Retina (tissue), 1 donor: ENCODE results near the gene PSMA7.

Source experiments
- DNase-seq: peaks from one replicate; pipeline ENCODE4 v3.0.0-alpha.2; 2016

PSMA7 gene

DNA sequence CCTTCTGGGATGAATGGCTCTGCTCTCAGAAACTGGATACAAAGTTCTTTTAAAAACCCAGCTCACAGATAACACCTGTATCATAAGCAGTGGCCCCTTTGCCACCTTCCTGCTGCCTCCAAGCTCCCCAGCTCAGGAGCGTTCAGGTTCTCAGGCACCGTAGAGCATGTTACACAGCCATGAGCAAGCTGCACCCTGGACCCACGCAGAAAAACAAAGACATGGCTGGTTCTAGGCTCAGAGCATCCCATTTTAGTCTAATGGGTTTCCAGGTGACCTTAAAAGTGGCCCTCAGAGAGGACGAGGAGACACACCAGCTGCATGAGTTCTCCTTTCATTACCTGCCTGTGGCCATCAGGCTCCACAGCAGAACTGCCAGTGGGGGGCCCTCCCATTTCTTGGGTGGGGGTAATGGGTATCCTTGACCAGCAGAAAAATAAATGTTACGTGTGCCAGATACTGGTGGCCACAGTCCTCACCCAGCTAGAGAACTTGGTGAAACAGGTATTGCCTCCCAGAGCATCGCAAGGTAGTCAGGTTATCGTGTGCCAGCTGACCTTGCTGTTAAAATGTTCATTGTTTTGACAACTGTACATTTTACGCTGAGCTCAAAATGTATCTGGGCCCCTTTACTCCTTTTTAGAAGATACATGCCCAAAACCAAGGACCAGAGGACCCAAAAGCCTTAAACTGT is 7.5 kb downstream of the PSMA7 start:
- no peak for DNase-seq

DNA sequence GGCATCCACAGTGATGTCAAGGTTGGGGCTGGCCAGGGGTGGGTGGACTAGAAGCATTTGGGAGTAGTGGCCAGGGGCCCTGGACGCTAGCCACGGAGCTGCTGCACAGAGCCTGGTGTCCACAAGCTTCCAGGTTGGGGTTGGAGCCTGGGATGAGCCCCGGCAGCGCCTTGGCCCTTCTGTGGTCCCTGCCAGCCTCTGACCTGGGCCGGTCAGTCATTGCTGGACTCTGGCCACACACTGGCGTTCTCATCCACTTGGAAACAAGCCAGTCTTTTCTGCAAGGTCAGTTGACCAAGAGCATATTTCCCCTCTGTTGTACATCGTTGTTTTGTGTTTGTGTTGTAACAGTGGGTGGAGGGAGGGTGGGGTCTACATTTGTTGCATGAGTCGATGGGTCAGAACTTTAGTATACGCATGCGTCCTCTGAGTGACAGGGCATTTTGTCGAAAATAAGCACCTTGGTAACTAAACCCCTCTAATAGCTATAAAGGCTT is 8.4 kb downstream of the PSMA7 start:
- DNase-seq: no peak

DNA sequence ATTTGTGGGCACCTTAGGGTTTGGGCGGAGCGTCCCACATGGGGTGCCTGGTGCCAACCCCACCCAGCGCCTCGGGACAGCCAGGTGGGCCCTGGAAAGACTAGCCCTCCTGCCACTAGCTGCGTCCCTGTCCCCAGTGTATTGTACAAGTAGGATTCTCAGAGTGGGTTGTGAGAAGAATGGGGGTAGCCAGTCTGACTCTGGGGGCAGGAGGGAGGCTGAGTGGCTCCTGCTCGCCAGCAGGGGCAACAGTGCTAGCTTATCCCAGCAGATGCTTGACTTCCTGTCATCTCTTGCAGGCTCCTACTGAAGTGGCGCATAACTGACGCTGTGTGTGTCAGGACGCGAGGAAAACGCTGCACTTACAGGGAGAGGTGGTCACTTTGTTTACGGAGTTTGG is 9.3 kb downstream of the PSMA7 start:
- no peak for DNase-seq

DNA sequence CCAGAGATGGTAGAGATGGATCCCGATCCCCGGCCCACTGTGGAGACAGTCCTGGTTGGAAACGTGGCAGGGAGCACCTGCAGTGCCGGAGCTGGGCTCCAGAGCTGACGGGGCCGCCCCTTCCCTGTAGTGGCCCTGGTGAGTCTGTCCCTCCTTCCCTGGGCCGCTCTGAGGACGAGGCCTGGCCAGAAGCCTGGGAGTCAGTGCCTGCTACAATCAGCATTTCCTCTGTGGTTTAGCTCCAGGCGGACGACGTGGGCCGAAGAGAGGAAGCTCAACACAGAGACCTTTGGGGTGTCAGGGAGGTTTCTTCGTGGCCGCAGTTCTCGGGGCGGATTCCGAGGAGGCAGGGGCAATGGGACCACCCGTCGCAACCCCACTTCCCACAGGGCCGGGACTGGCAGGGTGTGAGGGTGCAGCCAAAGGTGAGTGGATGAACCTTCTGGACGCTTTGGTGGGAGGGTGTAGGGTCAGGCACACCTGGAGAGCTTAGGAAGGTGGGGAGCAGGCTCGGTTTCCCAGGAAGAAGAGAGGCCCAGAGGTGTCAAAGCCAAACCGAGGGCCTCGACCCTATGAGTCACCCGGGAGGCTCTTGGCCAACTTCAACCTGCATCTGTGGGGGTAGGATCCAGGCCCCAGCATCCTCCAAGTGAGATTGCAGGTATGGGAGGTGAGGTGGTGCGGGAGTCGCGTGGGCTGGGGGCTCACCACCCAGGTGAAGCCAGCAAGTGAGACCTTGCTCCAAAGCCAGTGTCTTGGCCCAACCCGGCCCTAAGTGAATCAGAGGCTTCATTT is 9.9 kb downstream of the PSMA7 start:
- no peak for DNase-seq

DNA sequence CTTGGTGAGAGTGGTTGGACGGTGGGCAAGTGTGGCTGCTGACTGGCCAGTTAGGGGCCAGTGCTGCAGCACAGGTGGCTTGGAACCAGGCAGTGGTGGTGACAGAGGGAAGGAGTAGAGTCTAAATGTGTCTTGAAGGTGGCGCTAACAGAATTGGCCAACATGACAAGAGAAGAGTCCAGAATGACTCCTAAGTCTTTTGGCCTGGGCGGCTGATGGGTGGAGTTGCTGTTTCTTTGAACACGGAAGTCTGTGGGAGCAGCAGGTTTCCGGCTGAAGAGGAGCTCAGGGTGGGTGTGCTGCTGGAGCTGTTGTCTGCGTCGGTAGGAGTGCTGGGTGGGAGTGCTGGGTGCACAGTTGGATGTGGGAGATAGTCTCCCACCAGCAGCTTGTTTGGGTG is 10.8 kb downstream of the PSMA7 start:
- DNase-seq: no peak

DNA sequence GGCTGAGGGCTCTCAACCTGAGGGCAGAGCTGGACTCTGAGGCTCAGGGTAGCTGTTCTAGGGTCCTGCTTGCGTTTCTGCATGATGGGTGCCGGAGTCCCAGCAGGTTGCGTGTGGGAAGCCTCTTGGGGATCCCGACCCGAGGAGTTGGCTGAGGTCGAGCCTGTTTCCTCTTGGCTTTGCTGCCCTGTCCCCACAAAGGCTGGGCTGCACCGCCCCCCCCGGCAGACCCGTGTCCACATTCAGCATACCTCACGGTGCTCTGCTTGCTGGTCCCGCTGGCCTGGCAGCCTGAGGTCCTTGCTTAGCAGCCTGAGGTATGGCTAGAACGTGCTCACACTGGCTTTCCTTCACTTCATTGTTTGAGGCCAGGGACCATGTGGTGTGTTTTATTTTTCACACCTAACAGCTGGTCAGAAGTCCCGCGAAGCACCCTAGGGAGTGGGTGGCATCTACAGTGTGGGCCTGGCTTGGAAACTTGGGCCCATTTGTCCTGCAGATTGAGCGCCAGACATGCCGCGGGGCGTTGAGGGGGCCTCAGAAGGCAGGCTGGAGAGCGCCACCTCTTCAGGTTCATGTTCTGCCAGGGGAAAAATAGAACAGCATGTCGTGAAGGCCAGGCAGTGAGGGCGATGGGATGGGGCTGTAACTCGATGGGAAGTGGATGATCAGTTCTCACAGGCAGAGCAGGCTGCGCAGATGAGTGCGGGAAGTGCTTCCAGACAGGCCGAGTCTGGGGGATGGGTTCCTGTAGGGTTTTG is 11.5 kb downstream of the PSMA7 start:
- no peak for DNase-seq

DNA sequence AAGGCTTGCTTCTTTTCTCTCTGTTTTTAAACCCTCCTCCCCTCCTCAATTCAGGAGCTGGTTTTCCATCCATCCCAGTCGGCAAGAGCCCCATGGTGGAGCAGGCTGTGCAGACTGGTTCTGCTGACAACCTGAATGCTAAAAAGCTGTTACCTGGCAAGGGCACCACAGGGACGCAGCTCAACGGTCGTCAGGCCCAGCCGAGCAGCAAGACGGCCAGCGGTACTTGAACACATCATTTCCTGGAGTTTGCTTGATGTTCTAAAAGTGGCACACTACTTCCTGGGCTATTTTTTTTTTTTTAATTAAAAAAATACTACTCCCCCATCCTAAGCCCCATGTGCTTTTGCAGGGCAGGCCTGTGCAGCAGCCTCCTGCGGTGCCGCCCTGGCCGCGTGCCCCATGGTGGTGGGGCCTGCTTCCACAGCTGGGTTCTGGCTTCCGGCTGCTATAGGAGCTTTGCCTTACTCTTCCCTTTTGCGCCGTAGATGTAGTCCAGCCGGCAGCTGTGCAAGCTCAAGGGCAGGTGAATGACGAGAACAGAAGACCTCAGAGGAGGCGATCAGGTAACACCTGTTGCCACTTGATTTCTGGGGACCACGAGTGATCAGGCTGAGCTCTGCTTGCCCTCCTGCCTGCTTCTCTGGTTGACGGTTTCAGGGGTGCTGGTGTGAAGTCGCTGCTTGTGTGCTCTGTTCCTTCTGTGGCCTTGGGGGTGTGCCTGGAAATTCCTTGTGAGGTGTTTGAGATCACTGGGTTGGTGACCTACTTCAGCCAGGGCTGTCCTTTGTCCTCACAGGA is 13.3 kb downstream of the PSMA7 start:
- DNase-seq: no peak

DNA sequence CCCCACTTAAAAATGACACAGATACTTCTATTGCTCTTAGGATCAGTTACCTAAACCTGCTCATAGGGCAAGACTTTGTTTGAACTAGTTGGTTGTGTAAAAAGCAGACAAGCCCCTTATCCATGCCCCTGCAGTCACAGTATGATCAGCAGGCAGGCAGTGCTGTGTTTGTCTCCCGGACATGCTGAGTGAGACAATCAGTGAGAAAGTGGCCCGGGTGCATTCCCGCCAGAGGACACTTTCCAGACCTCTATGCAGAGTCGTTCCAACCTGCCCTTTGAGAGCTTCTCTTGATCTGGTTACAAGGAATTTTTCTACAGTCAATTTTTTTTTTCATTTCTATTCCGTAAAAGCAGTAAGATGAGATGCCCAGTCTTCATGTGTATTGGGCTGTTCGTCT is 14.7 kb downstream of the PSMA7 start:
- DNase-seq: no peak

DNA sequence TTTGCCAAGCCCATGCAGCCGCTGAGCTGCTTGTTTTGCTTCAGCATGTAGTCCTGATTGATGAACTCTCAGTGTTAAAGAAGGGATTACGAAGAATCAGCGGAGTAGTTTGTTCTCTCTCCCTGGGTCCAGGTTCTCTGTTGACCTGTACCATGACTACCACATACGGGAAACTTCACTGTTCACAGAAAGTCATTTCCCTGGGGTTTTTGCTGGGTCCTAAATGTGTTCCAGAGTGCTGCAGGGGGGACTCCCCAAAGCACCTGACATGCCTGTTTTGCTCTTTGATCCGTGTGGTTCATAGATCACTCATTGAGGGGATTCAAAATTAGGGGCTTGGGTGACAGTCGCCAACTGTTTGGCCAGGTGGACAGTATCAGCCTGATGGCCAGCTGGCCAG is 15.4 kb downstream of the PSMA7 start:
- no peak for DNase-seq

DNA sequence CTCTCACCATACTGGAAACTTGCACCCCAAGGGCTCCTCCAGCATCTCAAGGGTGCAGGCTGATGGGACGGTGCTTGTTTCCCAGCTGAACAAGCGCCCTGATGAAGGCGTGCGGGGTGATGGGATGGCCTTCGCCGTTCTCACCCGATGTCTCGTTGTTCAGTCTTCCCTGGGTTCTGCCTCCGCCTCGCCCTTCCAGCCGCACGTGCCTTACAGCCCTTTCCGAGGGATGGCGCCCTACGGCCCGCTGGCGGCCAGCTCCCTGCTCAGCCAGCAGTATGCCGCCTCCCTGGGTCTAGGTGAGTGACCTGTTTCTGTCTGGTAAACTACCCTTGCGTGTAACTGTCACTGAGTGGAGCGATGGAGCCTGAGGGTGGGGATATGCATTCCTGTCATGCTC is 17.1 kb downstream of the PSMA7 start:
- no peak for DNase-seq

DNA sequence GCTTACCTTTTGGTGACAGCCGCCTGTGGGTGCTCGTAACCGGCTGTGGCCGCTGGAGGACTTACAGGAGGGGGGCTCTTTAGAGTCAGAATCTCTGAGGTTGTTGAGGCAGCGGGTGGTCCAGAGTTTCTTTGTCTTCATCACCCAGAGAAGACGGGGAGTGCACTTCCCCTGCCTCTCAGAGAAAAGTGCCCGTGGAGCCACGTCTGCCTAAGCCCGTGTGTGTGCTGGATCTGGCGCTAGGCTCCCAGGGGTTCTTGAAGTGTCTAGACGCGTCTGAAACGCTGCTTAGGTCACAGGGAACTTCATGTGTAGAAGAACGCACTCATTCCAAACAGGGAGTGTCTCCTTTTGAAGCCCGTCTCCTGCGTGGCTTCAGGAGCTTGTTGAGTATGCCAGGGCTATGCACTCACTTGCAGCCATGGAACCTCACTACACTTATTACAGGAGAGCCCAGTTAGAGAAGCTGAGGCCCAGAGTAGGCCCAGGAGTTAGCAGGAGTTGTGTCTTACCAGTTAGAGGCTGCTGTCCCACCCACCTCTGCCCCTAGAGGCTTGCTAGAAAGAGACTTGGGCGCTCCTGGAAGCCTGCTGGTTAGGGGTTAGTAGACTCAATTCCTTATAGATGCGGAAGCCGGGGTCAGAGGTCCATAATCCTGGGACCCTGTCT is 19.6 kb downstream of the PSMA7 start:
- DNase-seq: peak; percentile 67

DNA sequence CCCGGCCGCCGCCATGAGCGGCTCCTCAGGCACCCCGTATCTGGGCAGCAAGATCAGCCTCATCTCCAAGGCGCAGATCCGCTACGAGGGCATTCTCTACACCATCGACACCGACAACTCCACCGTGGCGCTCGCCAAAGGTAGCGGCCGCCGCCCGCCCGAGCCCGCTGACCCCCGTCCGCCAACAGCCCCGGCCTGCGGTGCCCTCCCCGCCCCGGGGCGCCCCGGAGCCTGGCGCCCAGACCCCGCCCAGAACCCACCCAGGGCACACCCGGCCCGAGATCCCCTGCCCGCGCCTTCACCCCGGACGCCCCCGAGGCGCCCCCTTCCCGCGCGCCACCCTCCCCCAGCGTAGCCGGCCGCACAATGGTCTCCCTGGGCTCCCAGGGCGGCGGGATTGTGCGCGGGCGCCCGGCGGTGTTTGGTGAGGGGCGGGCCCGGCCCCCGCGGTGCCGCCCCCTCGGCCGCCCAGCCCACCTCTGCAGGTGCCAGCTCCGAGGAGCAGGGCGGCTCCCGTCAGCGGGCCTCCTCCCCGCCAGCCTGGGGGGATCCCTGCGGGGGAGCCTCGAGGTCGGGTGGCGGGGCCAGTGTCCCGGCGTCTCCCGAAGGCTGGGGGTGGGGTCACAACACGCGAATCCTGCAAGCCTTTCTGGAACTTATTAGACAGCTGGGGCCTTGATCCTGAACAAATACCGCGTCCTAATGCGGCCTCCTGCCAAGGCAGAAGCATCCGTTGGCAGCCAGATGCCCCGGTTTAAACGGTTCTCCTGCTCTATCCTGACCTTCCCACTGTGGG is 20.3 kb downstream of the PSMA7 start:
- no peak for DNase-seq

DNA sequence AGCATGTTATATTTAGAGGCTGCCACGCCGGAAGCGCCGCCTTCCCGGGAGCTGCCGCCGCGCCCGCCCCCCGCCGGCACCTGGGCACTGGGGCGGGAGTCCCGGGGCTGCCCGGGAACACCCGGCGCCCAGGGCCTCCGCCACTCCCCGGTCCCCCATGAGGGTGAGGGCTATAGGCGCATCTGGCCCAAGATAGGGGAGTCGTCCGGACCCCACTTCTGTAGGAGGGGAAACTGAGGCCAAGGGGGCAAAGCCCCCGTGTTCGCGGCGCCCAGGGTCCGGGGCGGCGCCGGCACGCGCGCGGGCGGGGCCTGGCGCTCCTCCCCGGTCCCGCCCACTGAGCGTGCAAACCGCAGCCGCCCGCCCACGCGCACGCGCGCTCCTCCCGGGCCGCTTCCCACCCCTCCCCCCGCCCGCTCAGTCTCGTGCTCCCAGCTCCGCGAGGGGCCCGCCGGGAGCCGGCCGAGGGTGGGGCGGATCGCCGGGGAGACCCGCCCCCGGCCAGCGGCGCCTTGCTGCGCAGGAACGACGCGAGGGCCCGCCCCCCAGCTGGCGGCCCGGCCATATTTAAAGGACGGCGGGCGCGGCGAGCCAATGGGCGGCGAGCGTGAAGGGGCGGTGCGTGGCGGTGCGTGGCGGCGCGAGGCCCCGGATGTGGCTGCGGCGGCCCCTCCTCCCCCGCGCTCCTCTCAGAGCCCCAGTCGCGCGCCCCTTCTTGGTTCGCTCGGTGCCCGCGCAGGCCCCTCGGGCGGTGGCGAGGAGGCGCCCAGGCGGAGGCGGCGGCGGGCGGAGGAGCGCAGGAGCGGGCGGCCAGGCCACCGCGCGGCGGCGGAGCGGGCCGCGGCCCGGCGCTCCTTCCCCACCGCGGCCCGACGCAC is 21.2 kb downstream of the PSMA7 start, which contains the start of gene LSM14B:
Gene LSM14B, plus strand, starts transcription at position 700 of the 878 bp plus-strand sequence. CDS start 192 bp downstream, outside the sequence.
- peak; percentile 96 for DNase-seq

DNA sequence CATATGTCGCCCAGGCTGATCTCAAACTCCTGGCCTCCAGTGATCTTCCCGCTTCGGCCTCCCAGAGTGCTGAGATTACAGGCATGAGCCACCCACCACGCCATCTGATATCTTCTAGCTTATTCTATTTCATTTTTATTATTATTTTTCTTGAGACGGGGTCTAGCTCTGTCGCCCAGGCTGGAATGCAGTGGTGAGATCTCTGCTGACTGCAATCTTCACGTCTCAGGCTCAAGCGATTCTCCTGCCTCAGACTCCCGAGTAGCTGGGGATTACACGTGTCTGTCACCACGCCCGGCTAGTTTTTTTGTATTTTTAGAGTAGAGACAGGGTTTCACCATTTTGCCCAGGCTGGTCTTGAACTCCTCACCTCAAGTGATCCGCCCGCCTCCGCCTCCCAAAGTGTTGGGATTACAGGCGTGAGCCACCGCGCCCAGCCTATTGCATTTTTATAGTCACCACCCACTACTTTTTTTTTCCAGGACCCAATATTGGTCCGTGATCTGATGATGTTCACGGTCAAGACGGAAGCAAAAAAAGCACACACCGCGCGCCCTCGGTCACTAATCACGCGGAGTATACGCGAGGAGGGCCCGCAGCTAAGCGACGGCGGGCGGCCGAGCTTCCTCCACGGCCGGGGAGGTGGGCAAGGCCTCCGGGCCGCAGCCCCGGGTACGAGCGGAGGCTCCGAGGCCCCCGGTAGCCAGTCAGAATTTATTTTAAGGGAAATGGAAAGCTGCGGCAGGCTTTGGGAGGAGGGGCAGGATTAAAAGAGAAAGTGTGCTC is 22.0 kb downstream of the PSMA7 start:
- no peak for DNase-seq

DNA sequence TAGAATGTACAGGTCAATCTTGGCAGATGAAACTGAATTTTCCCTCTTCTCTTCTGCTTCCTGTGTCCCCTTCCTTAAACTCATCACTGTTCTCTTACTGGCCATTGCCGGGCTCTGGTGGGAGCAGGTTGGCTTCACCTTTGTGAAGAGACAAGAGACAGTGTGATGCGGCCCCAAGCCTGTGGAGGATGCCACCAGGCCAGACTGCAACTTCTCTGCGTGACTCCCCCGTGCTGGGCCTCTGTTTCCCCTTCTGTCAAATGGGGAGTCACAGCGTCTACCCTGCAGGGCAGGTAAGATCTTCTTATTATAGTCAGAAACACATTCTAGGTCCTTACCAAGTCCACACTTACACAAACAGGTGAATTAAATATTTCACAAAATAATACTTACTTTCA is 22.8 kb downstream of the PSMA7 start:
- no peak for DNase-seq

DNA sequence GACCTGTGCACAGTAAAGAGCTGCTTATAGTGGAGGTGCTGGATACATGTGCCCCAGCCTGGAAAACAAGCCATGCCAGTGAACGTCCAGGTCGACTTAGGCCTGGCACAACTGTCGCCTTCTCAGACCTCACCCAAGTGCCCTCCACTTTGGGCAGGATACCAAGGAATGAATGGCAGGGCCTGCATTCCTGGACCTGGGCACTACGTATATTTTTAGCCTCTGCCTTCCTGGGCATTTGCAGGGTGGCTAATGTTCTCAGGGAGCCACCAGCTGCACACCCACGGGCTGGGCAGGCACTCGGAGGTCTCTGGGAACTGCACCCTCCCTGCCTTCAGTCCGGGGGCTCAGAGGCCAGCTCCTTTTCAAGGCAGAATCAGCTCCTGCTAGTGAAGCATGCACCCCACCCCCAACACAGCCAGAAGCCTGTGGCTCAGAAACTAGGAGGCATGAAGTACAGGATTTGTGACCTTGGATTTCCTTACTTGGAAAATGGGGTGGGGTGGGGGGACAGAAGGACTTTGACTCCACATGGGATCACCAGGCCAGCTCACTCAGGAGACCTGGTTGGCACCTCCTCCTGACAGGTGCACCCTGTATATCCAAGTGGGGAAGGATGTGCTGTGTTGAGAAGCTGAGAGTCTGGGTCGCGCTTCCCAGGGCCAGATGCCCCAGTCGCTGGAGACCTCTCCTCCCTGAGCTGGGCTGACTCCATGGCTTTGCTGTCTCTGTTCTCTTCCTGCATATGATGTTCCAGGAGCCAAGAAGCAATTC is 23.4 kb downstream of the PSMA7 start:
- DNase-seq: no peak

DNA sequence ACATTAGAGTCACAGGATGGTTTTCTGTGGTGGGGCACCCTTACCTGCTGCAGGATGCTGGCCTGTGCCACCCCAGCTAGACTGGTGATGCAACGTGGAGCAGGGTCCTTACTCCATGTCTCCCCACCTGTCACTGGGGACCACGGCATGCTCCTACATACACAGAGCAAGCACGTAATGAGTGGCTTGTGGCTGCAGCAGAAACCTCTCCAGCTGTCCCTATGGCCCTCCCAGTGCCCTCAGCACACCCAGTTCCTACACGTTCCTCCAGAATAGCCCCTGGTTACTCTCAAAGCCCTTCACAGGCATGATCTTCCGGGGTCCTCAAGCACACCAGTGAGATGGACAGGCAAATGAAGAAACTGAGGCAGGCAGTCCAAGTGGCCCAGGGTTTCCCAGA is 24.1 kb downstream of the PSMA7 start:
- DNase-seq: no peak
